ACC112 (cell line): ENCODE results near the gene IGFBP6.
A peak's percentile ranks its signal among the peaks of the same experiment; 100 is the strongest.

Experiments
- H2AFZ ChIP-seq: fragments of 200-600 bp; sonication (generic); one replicate; pipeline ENCODE4 v1.6.0; 2017; ENCODE audit warnings: antibody characterized with exemption, low read length; ENCODE audit not compliant: unreplicated experiment
- H3K27ac ChIP-seq: fragments of 200-600 bp; sonication (generic); 2 replicates; pipeline ENCODE4 v1.5.1; 2014; ENCODE audit warnings: low read depth, mild to moderate bottlenecking, antibody characterized with exemption, low read length, moderate library complexity
- H3K27me3 ChIP-seq: fragments of 200-600 bp; sonication (generic); 2 replicates; pipeline ENCODE4 v1.6.1; 2014; ENCODE audit warnings: mild to moderate bottlenecking, antibody characterized with exemption, low read length, moderate library complexity, mixed read lengths; ENCODE audit not compliant: insufficient read depth
- H3K36me3 ChIP-seq: fragments of 200-600 bp; sonication (generic); 2 replicates; pipeline ENCODE4 v1.6.1; 2016; ENCODE audit warnings: mild to moderate bottlenecking, antibody characterized with exemption, low read length, moderate library complexity, mixed read lengths; ENCODE audit not compliant: insufficient read depth
- H3K4me1 ChIP-seq: fragments of 200-600 bp; sonication (generic); one replicate; pipeline ENCODE4 v1.6.1; 2016; ENCODE audit warnings: low read length, mixed read lengths; ENCODE audit not compliant: insufficient read depth, unreplicated experiment, control insufficient read depth
- H3K4me3 ChIP-seq: fragments of 200-600 bp; sonication (generic); 2 replicates; pipeline ENCODE4 v1.5.1; 2014; ENCODE audit warnings: mild to moderate bottlenecking, low read depth, low read length
- H3K79me2 ChIP-seq: fragments of 200-600 bp; sonication (generic); one replicate; pipeline ENCODE4 v1.6.0; 2016; ENCODE audit warnings: low read length; ENCODE audit not compliant: control insufficient read depth, unreplicated experiment, insufficient read depth

IGFBP6 gene

GRCh38 chr12:53067074-53067992 lies 30.1 kb upstream of the IGFBP6 start:
- H3K4me3 ChIP-seq, result no peak overlapping the region
- H3K79me2 ChIP-seq, result no peaks in the 10 kb centered on the region
- H3K4me1 ChIP-seq, result peaks cover 85% of the 10 kb centered on the region
- no peak overlapping the region for H2AFZ ChIP-seq
- H3K27me3 ChIP-seq, result no peaks in the 10 kb centered on the region
- H3K27ac ChIP-seq, result 0 out of 2 replicates have a peak overlapping the region, but pooled peaks have one; percentile 13
- peaks cover 5% of the 10 kb centered on the region; the same call in 1 of the 2 replicates for H3K36me3 ChIP-seq

GRCh38 chr12:53067993-53068770 lies 29.3 kb upstream of the IGFBP6 start:
- Histone ChIP-seq H3K36me3 (peaks cover 3% of the 10 kb centered on the region; the same call in 1 of the 2 replicates), H3K4me3 (no peak overlapping the region), H3K4me1 (peaks cover 80% of the 10 kb centered on the region), H3K27me3 (no peaks in the 10 kb centered on the region), H3K79me2 (no peaks in the 10 kb centered on the region), H2AFZ (no peak overlapping the region), H3K27ac (peak overlapping the region; percentile 14; the same call in 1 of the 2 replicates)

GRCh38 chr12:53068811-53069585 lies 28.5 kb upstream of the IGFBP6 start:
- peaks cover 73% of the 10 kb centered on the region for H3K4me1 ChIP-seq
- 0 out of 2 replicates have a peak, but pooled peaks cover 3% of the 10 kb centered on the region for H3K36me3 ChIP-seq
- H3K27me3 ChIP-seq, result no peaks in the 10 kb centered on the region
- 0 out of 2 replicates have a peak overlapping the region, but pooled peaks have one; percentile 14 for H3K27ac ChIP-seq
- no peaks in the 10 kb centered on the region for H3K79me2 ChIP-seq
- H2AFZ ChIP-seq, result no peak overlapping the region
- H3K4me3 ChIP-seq, result no peak overlapping the region

GRCh38 chr12:53069621-53070410 lies 27.7 kb upstream of the IGFBP6 start:
- no peaks in the 10 kb centered on the region for H3K79me2 ChIP-seq
- 0 out of 2 replicates have a peak, but pooled peaks cover 3% of the 10 kb centered on the region for H3K36me3 ChIP-seq
- peaks cover 67% of the 10 kb centered on the region for H3K4me1 ChIP-seq
- H3K4me3 ChIP-seq, result no peak overlapping the region
- H2AFZ ChIP-seq, result no peak overlapping the region
- no peaks in the 10 kb centered on the region for H3K27me3 ChIP-seq
- no peak overlapping the region for H3K27ac ChIP-seq

- H3K36me3 ChIP-seq, result 0 out of 2 replicates have a peak, but pooled peaks cover 3% of the 10 kb centered on the region
Observed at GRCh38 chr12:53070877-53071492, 26.5 kb upstream of the IGFBP6 start.

GRCh38 chr12:53071591-53072551 lies 25.6 kb upstream of the IGFBP6 start:
- Histone ChIP-seq H3K4me1 (peaks cover 52% of the 10 kb centered on the region), H2AFZ (no peak overlapping the region), H3K79me2 (no peaks in the 10 kb centered on the region), H3K27ac (0 out of 2 replicates have a peak overlapping the region, but pooled peaks have one; percentile 5), H3K36me3 (no peaks in the 10 kb centered on the region), H3K27me3 (no peaks in the 10 kb centered on the region), H3K4me3 (no peak overlapping the region)

More at GRCh38 chr12:53070877-53071492, 26.5 kb upstream of the IGFBP6 start:
- Histone ChIP-seq H2AFZ (no peak overlapping the region), H3K27ac (no peak overlapping the region), H3K79me2 (no peaks in the 10 kb centered on the region), H3K4me1 (peaks cover 61% of the 10 kb centered on the region), H3K4me3 (no peak overlapping the region), H3K27me3 (no peaks in the 10 kb centered on the region)

- Histone ChIP-seq H3K27me3 (no peaks in the 10 kb centered on the region), H3K4me1 (peaks cover 35% of the 10 kb centered on the region), H3K79me2 (peaks cover 15% of the 10 kb centered on the region), H2AFZ (no peak overlapping the region), H3K27ac (no peak overlapping the region), H3K36me3 (no peaks in the 10 kb centered on the region), H3K4me3 (no peak overlapping the region)
Observed at GRCh38 chr12:53073881-53074280, 23.6 kb upstream of the IGFBP6 start.

- H3K36me3 ChIP-seq, result no peaks in the 10 kb centered on the region
Observed at GRCh38 chr12:53074283-53074998, 23.0 kb upstream of the IGFBP6 start.

More at GRCh38 chr12:53074283-53074998, 23.0 kb upstream of the IGFBP6 start:
- Histone ChIP-seq H3K27ac (no peak overlapping the region), H3K27me3 (no peaks in the 10 kb centered on the region), H3K4me1 (peaks cover 30% of the 10 kb centered on the region), H2AFZ (no peak overlapping the region), H3K4me3 (no peak overlapping the region), H3K79me2 (peaks cover 15% of the 10 kb centered on the region)
